NCI-H1417 treated with DMSO at 0.1 percent for 48 hours (cell line): Measurements from ENCODE around the gene PRKD1.

Experiments used
- DNase-seq: peaks from one replicate; lab custom pipeline; 2025; lab: John Stamatoyannopoulos, UW

The PRKD1 gene

DNA sequence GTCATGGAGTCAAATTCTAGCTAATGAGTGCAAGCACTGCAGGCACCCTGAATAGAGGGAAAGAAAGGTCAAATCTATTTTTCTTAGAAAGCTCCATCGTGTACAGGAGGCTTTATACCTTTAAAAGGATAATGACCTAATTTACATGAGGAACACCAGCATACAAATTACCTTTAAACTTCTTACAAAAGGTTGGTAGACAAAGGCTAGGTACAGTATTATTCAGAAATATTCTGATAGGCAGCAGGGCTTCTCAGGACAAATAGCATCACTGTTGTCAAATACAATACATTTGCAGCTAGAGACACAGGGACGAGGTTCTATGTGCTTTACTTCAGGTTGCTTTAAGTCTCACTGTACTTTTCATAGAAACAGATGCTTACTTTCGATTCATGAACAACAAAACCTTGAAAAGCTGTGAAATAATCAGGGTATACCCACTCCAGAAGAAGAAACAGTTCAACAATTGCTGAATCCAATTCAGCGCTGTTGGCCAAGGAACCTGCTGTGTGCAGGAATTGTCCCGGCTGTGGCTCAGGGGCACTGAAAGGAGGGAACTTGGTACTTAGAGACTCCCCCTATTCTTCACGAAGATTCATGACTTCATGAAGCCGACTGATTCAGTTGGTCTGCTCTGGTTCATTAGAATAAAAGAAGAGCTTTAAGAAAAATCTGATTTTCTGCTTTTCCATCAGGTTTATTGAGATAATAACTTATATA is 252.9 kb downstream of the PRKD1 start:
- no peak for DNase-seq

- DNase-seq, result no peak
Measured at GRCh38 chr14:29672831-29673230, 254.8 kb downstream of the PRKD1 start.

- no peak for DNase-seq
Measured at GRCh38 chr14:29671034-29671433, 256.6 kb downstream of the PRKD1 start.

DNA sequence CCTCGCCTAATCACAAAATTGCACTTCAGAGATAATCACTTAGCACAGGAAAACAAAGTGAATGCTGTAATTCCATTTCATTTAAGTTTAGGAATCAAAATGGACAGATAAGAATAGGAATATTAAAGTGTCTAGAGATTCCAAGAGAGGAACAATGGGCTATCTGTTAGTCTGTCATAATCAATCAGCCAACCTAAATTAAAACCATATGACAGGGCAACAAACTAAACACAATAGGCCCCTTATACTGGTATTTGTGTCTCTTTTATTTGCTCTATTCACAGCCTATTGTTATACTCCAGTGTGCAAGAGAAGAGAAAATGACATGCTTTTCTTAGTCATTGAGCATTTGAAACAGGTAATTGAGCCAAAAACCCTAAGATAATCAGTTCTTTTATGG is 259.4 kb downstream of the PRKD1 start:
- DNase-seq, result peak; percentile 71

GRCh38 chr14:29664515-29664914 is 263.1 kb downstream of the PRKD1 start:
- DNase-seq, result no peak

GRCh38 chr14:29663281-29663801 is 264.3 kb downstream of the PRKD1 start:
- DNase-seq, result no peak

- DNase-seq, result no peak
Measured at GRCh38 chr14:29654901-29655550, 272.6 kb downstream of the PRKD1 start.

GRCh38 chr14:29653303-29653702 is 274.3 kb downstream of the PRKD1 start:
- no peak for DNase-seq

- DNase-seq, result no peak
Measured at GRCh38 chr14:29652571-29652970, 275.1 kb downstream of the PRKD1 start.

- no peak for DNase-seq
Measured at GRCh38 chr14:29650554-29651269, 276.9 kb downstream of the PRKD1 start.

- DNase-seq, result no peak
Measured at GRCh38 chr14:29649170-29649569, 278.5 kb downstream of the PRKD1 start.

DNA sequence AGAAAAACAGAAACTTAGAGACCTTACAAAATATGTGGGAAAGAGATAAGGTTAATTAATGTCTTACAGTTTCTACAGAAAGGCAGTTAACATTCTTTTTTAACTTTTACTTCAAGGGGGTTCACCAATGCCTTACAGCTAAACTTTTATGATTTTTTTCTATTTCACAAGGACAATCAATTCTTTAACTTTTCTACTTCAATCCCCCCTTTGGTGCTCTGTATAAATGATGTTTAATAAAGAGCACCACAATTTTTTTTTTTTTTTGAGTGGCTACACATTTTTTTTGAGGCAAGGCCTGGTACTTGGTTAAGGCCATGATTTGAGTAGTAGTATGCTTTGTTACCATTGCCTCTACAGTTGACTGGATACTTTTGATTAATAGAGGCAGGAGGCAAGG is 279.6 kb downstream of the PRKD1 start:
- no peak for DNase-seq

DNA sequence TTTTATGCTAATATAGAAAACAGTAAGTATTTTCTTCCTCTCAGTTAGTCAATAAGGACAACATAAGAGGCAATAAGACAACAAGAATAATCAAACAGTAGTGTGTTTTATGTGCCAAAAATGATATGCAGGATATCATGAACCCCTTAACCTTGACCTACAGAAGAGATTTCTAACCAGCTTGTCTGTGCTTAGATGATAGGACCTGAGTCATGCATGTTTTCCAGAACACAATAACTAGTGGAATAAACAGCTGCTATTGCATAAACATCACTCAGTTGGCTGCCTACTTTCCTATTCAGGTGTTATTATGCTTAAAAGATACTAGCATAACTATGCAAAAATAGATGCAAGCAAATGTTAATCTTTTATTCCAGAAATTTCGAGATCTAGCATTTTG is 282.5 kb downstream of the PRKD1 start:
- no peak for DNase-seq

- no peak for DNase-seq
Measured at GRCh38 chr14:29643433-29644211, 284.0 kb downstream of the PRKD1 start.

- no peak for DNase-seq
Measured at GRCh38 chr14:29637411-29637810, 290.2 kb downstream of the PRKD1 start.

- no peak for DNase-seq
Measured at GRCh38 chr14:29636870-29637269, 290.8 kb downstream of the PRKD1 start.

GRCh38 chr14:29630566-29631160 is 297.0 kb downstream of the PRKD1 start:
- DNase-seq, result no peak

DNA sequence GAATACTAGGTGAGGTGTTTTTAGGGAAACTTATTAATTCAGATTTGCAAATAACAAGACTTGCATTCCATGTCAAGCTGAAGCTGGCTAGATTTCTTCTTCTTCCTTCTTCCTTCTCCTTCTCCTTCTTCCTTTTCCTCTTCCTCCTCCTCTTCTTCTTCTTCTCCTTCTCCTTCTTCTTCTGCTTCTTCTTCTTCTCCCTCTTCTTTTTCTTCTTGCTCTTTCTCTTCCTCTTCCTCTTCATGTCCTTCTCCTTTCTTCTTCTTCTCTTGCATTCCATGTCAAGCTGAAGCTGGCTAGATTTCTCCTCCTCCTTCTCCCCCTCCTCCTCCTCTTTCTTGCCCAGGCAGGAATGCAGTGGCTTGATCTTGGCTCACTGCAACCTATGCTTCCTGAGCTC is 297.8 kb downstream of the PRKD1 start:
- no peak for DNase-seq

GRCh38 chr14:29627137-29627536 is 300.5 kb downstream of the PRKD1 start:
- no peak for DNase-seq

GRCh38 chr14:29618323-29619067 is 309.2 kb downstream of the PRKD1 start:
- DNase-seq, result no peak

DNA sequence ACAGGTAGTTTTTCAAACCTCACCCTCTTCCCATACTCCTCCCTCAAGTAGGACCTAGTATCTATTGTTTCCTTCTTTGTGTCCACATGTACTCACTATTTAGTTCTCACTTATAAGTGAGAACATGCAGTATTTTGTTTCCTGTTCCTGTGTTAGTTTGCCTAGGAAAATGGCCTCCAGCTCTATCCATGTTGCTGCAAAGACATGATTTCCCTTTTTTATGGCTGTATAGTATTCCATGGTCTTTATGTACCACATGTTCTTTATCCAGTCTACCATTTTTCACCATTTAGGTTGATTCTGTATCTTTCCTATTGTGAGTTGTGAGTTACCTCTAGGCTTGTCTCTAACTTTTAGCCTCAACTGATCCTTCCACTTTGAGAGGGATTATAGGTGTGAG is 310.7 kb downstream of the PRKD1 start:
- DNase-seq, result no peak
